SH-SY5Y (cell line): ENCODE measurements around the gene IQSEC2.

Experiments
- GATA2 ChIP-seq: IDR thresholded peaks from 2 replicates; pipeline ENCODE4 v1.6.1; 2011; ENCODE audit warnings: mild to moderate bottlenecking, low read depth, low read length
- GATA3 ChIP-seq: IDR thresholded peaks from 2 replicates; pipeline ENCODE4 v1.6.1; 2011; ENCODE audit warnings: low read depth, mild to moderate bottlenecking, low read length, moderate library complexity

IQSEC2 gene

GRCh38 chrX:53266914-53267313, 14.5 kb downstream of the IQSEC2 start:
- TF ChIP-seq GATA2 (no peak), GATA3 (no peak)

GRCh38 chrX:53265771-53266574, 15.4 kb downstream of the IQSEC2 start:
- TF ChIP-seq GATA2 (no peak), GATA3 (no peak)

GRCh38 chrX:53263597-53264094, 17.7 kb downstream of the IQSEC2 start:
- TF ChIP-seq GATA2 (no peak), GATA3 (no peak)

DNA sequence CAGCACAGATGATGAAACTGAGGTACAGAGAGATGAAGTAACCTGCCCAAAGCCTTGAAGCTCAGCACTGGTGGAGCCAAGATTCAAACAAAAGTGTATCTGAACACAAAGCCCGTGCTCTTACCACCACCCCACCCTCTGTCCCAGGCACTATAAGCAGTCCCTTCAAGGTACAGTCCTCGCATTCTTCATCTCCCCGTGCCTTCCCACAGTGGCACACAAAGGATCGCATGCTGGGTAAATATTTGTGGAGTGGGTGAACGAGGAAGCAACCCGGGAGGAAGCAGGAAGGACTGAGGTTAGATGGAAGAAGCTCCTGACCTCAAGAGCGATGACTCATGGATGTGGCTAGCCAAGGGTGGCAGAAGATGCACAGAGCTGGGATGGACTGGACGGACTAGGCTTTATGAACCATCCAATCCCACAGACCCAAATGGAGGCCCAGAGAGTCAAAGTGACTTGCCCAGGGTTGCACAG, 18.4 kb downstream of the IQSEC2 start:
- TF ChIP-seq GATA2, result no peak
- TF ChIP-seq GATA3, result no peak

DNA sequence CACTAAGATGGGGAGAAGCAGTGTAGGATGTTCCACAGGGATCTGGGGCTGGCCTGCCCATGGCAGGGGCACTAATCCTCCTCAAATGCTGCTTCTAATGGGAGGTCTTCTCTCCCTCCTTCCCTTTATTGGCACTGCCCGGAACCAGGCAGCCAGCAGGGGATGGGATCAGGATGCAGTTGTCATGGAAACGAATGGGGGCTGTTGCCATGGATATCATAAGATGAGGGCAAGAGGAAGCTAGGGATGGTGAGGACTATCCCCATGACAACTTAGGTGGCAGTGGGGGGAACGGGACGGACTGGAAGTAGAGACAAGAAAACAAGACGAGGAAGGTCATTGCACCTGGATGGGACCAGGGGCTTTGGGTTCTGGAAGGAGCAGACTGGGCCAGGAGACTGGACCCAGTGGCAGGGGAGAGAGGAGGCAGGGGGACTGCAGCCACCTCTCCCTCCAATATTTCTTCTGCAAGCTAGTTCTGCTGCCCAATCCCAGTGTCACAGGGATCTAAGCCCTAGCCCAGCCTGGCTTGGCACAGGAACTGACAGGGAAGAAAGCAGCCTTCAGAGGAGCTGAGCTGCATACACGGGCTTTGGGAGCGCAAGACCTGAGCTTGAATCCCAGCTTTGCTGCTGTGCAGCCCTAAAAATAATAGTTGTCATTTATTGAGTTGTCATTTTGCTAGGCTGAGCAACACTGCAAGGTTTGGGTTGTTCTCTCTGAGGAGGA, 19.0 kb downstream of the IQSEC2 start:
- TF ChIP-seq GATA2 (no peak), GATA3 (no peak)

DNA sequence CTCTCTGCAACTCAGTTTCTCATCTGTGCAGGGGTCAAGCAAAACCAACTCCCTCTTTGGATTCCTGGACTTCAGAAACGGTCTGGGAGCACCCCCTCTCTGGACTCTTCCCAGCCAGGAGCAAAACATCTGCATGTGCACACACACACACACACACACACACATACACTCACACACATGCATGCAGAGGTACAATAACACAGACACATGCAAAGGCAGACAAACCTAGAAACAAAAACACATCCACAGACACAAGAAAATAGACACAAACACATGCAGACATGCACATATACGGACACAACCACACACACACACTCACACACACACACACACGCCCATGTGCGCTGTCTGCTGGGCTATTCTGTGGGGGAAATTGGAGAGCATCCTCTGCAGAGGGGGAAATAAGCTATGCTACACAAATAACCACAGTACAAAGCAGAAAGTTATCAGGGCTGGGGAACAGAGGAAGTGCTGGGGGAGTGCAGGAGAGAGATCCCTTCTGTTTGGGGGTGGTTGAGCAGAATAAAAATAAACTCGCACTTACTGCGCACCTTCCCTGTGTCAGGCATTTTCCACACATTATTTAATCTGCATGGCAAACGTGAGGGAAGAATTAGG, 19.9 kb downstream of the IQSEC2 start:
- TF ChIP-seq GATA2 (no peak), GATA3 (no peak)

- TF ChIP-seq GATA3 (no peak), GATA2 (no peak)
These were observed 20.5 kb downstream of the IQSEC2 start for GRCh38 chrX:53260836-53261235.

GRCh38 chrX:53257670-53258423, 23.5 kb downstream of the IQSEC2 start:
- TF ChIP-seq GATA2 (no peak), GATA3 (no peak)

- TF ChIP-seq GATA3 (no peak), GATA2 (no peak)
These were observed 24.2 kb downstream of the IQSEC2 start for GRCh38 chrX:53257166-53257565.

DNA sequence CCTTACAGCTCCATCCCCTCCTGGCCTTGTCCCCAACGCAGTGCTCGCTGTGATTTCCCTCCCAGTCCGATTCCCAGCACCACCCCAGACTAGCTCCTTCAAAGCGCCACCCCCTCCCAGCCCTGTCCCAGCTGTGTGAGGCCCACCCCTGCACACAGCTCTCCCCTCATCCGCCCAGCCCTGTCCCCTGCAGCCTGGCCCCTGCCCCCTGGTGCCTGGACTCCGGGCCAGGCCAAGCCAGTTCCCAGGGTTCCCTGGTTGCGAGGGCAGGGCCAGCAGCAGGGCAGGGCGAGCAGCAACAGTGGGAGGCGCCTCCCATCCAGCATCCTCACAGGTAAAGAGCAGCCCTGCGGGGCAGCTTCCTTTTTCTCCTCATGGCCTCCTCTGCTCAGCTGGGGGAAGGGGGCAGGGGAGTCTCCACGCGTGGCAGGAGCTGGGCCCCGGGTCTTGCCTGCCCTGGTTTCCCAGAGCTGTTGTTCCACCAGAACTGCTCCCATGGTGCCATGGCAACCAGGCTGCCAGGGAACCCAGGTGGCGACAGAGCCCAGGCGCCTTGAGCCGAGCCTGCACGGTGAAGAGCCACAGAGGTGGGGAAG, 24.8 kb downstream of the IQSEC2 start:
- TF ChIP-seq GATA3, result no peak
- no peak for TF ChIP-seq GATA2

DNA sequence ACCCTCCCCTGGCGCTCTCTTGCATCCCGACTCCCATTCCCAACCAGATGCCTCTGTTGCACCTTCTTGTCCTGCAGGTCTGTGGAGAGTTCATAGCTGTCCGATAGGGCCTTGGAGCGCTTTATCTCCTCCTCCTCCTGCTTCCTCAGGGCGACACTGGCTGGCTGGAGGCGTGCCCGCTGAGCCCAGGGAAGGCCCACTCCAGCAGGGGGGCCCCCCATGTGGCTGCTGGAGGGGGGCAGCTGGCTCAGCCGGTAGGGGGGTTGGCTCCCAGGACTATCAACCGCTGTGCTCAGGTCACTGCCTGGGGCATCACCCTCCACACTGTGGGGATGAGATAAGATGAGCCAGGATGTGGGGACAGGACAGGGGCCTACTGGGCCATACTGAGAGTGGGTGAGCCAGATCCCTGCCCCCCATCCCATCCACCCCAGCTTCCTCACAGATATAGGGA, 25.6 kb downstream of the IQSEC2 start:
- no peak for TF ChIP-seq GATA3
- TF ChIP-seq GATA2, result no peak

DNA sequence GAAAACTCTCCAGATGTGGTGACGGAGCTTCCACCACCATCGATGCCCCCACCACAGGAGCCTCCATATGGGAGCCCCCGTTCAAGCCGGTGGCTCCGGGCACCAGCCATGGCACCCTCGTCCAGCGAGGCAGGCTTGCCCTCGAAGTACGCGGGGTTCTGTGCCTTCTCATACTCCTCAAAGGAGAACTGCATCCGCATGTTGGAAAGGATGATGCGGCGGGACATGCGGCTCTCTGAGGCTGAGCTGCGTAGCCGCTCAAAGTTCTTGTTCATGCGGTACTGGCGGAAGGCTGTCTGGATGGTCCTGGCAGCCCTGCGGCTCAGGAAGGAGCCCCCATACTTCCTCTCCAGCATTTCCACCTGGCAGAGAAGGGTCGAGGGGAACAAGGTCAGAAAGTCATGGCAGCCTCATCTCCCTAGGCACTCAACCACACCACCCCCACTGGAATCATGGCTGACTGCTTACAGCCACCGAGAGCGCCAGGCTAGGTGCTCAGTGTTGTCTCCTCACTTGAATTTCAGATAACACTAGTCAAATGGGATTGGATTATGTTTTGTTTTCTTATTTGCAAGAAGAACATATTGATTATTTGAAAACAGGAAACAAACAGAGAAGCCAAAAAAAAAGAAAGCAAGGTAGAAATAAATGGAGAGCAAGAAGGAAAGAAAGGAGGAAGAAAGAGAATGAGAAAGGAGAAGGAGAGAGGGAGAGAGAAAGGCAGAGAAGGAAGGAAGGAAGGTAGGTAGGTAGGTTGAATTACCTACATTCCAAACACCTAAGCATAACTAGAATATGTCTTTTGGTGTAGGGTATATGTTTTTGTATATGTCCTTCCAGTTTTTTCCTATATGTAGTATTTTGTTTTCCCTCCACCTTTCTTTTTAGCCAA, 26.6 kb downstream of the IQSEC2 start:
- TF ChIP-seq GATA2, result no peak
- no peak for TF ChIP-seq GATA3
